ENCODE measurements around the gene HINT1. TPM values are rescaled to one million over a fixed set of nuclear protein-coding genes. Genes with fewer than 3 reads are reported as not detected.
"Not testable (repeated sequence)": the region's sequence is repeated elsewhere in the genome, so short reads cannot be mapped to it uniquely, and the experiment has no call there.

The HINT1 gene
- total and polyA plus RNA-seq, 9 donors: 245 to 411 (median 332) TPM

DNA sequence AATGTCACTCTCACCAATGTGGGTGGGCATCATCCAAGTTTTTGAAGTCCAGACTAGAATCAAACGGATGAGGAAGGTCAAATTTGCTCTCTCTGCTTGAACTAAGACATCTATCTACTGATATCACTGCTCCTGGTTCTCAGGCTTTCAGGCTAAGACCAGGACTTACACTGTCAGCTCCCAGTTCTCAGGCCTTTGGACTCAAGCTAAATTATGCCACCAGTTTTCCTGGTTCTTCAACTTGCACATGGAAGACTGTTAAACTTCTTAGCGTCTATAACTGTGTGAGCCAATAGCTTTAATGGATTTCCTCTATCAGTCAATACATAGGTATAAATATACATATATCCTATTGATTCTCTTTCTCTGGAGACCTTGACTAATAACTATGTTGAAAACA, 41.0 kb upstream of the HINT1 start:
- Histone ChIP-seq H3K36me3 (ENCODE audit: control insufficient read depth, insufficient read depth, low read length) (no peaks in the 10 kb centered on the region), H3K4me3 (ENCODE audit: low read length) (no peak overlapping the region), H3K9me3 (replicated peaks; ENCODE audit: control insufficient read depth, low read depth, low read length) (no peaks in the 10 kb centered on the region), H3K4me1 (ENCODE audit: control insufficient read depth, insufficient read depth, low read length) (no peaks in the 10 kb centered on the region), H3K27ac (ENCODE audit: low read length) (no peak overlapping the region), H3K27me3 (ENCODE audit: control insufficient read depth, insufficient read depth, low read length) (no peaks in the 10 kb centered on the region)
- no peak for DNase-seq
- WGBS (ENCODE audit: insufficient coverage): 100% methylated on average over 1 of the region's 2 CpGs

DNA sequence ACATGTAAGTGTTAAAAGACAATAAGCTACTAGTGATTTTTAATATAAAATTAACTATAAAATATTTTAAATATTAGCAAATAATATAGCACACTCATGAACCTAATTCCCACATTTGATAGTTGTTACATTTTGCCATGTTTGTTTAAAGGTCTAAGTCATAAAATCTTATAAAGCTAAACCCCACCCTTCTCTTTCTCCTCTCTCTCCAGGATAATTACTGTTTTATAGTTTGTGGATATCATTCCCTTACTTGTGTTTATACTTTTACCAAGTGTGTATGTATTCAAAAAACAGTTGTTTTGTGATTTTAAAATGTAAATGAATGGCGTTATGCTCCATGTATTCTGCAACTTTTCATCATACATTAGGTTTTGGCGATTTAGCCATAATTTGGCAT, 39.9 kb upstream of the HINT1 start:
- Histone ChIP-seq H3K4me3 (ENCODE audit: low read length) (no peak overlapping the region), H3K4me1 (ENCODE audit: control insufficient read depth, insufficient read depth, low read length) (no peaks in the 10 kb centered on the region), H3K9me3 (replicated peaks; ENCODE audit: control insufficient read depth, low read depth, low read length) (no peaks in the 10 kb centered on the region), H3K27ac (ENCODE audit: low read length) (no peak overlapping the region), H3K36me3 (ENCODE audit: control insufficient read depth, insufficient read depth, low read length) (no peaks in the 10 kb centered on the region), H3K27me3 (ENCODE audit: control insufficient read depth, insufficient read depth, low read length) (no peaks in the 10 kb centered on the region)
- WGBS (ENCODE audit: insufficient coverage): no CpG with 5 or more reads among the region's 2 CpGs
- DNase-seq: no peak

DNA sequence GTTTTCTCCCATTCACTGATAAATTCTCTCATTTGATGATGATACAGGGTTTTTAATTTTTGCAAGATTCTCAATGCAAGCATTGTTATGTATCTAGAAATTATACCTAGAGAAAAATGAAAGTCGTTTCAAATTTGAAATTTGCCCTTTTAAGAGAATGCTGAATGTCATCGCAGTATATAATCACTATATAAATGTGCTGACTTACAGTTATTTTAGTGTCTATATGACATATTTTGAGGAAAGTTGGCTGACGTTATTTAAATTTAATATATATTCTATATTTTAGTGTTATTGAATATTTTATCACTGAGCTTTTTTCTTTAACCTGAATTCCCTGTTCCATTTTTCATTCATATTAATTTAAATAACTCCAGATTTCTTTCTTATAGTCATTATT, 35.5 kb upstream of the HINT1 start:
- no peaks in the 10 kb centered on the region for H3K4me1 ChIP-seq (ENCODE audit: control insufficient read depth, insufficient read depth, low read length)
- no peaks in the 10 kb centered on the region for H3K9me3 ChIP-seq (replicated peaks; ENCODE audit: control insufficient read depth, low read depth, low read length)
- no peak overlapping the region for H3K27ac ChIP-seq (ENCODE audit: low read length)
- H3K4me3 ChIP-seq (ENCODE audit: low read length): no peak overlapping the region
- H3K36me3 ChIP-seq (ENCODE audit: control insufficient read depth, insufficient read depth, low read length): no peaks in the 10 kb centered on the region
- DNase-seq: no peak
- no CpG with 5 or more reads among the region's 3 CpGs for WGBS (ENCODE audit: insufficient coverage)
- no peaks in the 10 kb centered on the region for H3K27me3 ChIP-seq (ENCODE audit: control insufficient read depth, insufficient read depth, low read length)

DNA sequence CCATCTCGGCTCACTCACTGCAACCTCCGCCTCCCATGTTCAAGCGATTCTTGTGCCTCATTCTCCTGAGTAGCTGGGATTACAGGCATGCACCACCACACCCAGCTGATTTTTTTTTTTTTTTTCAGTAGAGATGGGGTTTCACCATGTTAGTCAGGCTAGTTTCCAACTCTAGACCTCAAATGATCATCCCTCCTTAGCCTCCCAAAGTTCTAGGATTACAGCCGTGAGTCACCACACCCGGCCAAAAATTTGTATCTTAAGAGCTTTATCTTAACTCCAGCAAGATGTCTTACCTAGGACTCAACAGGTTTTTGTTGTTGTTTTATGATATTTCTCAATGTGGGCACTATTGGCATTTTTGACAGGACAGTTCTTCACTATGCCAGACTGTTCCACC, 33.6 kb upstream of the HINT1 start:
- H3K27me3 ChIP-seq (ENCODE audit: control insufficient read depth, insufficient read depth, low read length): no peaks in the 10 kb centered on the region
- WGBS (ENCODE audit: insufficient coverage): no CpG with 5 or more reads among the region's 5 CpGs
- no peak overlapping the region for H3K27ac ChIP-seq (ENCODE audit: low read length)
- no peaks in the 10 kb centered on the region for H3K36me3 ChIP-seq (ENCODE audit: control insufficient read depth, insufficient read depth, low read length)
- no peaks in the 10 kb centered on the region for H3K9me3 ChIP-seq (replicated peaks; ENCODE audit: control insufficient read depth, low read depth, low read length)
- DNase-seq: no peak
- no peak overlapping the region for H3K4me3 ChIP-seq (ENCODE audit: low read length)
- H3K4me1 ChIP-seq (ENCODE audit: control insufficient read depth, insufficient read depth, low read length): no peaks in the 10 kb centered on the region

DNA sequence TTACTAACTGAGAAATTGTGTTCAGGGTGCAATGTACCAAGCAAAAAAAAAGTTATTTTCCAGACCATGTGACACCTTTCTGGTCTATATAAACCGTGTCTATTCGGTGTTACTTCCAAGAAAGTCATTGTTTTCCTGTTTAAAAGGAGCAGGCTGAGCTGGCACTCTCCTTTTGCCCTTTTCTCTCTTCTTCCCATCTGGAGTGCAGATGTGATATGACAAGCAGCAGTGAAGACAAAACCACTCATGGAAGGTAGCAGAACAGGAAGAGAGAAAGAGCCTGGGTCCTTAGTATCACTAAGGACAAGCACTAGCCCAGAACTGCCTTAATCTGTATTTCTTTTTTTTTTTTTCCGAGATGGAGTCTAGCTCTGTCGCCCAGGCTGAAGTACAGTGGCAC, 31.3 kb upstream of the HINT1 start:
- no peak for DNase-seq
- H3K4me1 ChIP-seq (ENCODE audit: control insufficient read depth, insufficient read depth, low read length): no peaks in the 10 kb centered on the region

DNA sequence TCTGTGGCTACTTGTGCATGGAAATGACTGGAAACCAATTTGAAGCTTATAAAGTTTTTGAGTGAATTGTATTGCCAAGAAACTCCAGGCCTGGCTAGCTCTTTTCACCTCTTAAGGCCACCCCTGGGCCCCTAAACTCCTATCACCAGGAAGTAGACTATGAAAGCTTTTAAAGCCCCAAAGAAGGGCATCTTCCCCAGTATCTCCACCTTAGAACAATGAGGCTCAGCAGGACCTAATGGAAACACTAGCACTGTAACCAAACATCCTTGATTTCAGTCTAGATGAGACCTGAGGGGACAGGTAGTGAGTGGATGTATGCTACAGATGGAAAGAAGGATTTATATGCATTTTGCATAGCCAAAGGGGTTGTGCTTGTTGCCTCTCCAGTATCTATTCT, 30.6 kb upstream of the HINT1 start:
- DNase-seq: no peak
- no peaks in the 10 kb centered on the region for H3K36me3 ChIP-seq (ENCODE audit: control insufficient read depth, insufficient read depth, low read length)
- H3K4me1 ChIP-seq (ENCODE audit: control insufficient read depth, insufficient read depth, low read length): no peaks in the 10 kb centered on the region
- H3K4me3 ChIP-seq (ENCODE audit: low read length): no peak overlapping the region
- H3K27ac ChIP-seq (ENCODE audit: low read length): no peak overlapping the region
- no peaks in the 10 kb centered on the region for H3K9me3 ChIP-seq (replicated peaks; ENCODE audit: control insufficient read depth, low read depth, low read length)
- H3K27me3 ChIP-seq (ENCODE audit: control insufficient read depth, insufficient read depth, low read length): no peaks in the 10 kb centered on the region

More for the DNA sequence above, 31.3 kb upstream of the HINT1 start:
- Histone ChIP-seq H3K9me3 (replicated peaks; ENCODE audit: control insufficient read depth, low read depth, low read length) (no peaks in the 10 kb centered on the region), H3K4me3 (ENCODE audit: low read length) (no peak overlapping the region), H3K27ac (ENCODE audit: low read length) (no peak overlapping the region), H3K36me3 (ENCODE audit: control insufficient read depth, insufficient read depth, low read length) (no peaks in the 10 kb centered on the region), H3K27me3 (ENCODE audit: control insufficient read depth, insufficient read depth, low read length) (no peaks in the 10 kb centered on the region)
- 80% methylated on average over 2 of the region's 4 CpGs for WGBS (ENCODE audit: insufficient coverage)

DNA sequence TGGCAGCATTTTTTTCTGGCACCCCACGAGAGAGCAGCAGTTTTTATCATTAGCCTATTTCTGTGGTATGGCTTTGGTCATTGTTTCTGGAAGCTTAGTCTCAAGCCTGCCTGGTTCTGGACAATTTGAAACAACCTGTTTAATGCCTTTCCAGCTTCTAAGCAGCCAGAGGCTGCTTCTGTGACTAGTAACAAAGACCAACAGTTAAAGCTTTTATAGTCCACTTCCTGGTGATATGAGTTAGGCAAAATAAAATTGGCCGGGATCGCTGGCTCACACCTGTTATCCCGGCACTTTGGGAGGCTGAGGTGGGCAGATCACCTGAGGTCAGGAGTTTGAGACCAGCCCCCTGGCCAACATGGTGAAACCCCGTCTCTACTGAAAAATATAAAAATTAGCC, 29.7 kb upstream of the HINT1 start:
- no peak for DNase-seq
- Histone ChIP-seq H3K4me3 (ENCODE audit: low read length) (no peak overlapping the region), H3K9me3 (replicated peaks; ENCODE audit: control insufficient read depth, low read depth, low read length) (no peaks in the 10 kb centered on the region), H3K4me1 (ENCODE audit: control insufficient read depth, insufficient read depth, low read length) (no peaks in the 10 kb centered on the region), H3K36me3 (ENCODE audit: control insufficient read depth, insufficient read depth, low read length) (no peaks in the 10 kb centered on the region), H3K27ac (ENCODE audit: low read length) (no peak overlapping the region), H3K27me3 (ENCODE audit: control insufficient read depth, insufficient read depth, low read length) (no peaks in the 10 kb centered on the region)
- WGBS (ENCODE audit: insufficient coverage): 48% methylated on average over 4 of the region's 5 CpGs

DNA sequence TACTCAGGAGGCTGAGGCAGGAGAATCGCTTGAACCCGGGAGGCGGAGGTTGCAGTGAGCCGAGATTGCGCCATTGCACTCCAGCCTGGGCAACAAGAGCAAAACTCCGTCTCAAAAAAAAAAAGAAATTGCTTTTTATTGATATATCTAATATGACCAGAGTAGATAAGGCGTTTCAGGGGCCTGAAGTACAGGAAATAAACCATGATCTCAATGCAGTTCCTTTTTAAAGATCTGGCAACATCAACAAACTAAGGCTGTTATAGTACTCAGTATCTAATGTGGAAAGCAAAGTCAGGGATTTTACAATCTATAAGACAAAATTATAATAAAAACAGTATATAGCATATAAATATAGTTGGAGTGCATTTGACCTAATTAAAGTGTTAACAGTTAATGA, 28.8 kb upstream of the HINT1 start:
- H3K9me3 ChIP-seq (replicated peaks; ENCODE audit: control insufficient read depth, low read depth, low read length); H3K27me3 ChIP-seq (ENCODE audit: control insufficient read depth, insufficient read depth, low read length); H3K4me3 ChIP-seq (ENCODE audit: low read length); DNase-seq; H3K4me1 ChIP-seq (ENCODE audit: control insufficient read depth, insufficient read depth, low read length); H3K36me3 ChIP-seq (ENCODE audit: control insufficient read depth, insufficient read depth, low read length); H3K27ac ChIP-seq (ENCODE audit: low read length): not testable (repeated sequence)
- no CpG with 5 or more reads among the region's 7 CpGs for WGBS (ENCODE audit: insufficient coverage)

DNA sequence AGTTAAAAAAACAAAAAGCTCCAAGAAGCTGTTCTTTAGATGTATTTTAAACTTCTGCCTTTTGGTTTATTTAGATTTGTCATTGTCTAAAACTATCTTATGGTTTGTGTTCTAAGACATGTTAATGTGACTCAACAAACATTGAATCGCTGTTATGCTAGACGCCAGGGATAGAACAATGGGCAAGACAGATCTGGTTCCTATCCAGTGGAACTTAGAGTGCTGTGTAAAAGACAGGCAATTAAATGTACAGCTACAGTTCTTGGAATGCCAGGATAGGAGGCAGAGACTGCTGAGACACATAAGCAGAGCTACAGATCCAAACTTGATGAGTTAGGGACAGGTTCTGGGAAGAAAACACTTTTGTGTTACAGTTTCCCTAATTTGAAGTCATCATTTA, 28.1 kb upstream of the HINT1 start:
- 47% methylated on average over 2 of the region's 2 CpGs for WGBS (ENCODE audit: insufficient coverage)
- H3K4me1 ChIP-seq (ENCODE audit: control insufficient read depth, insufficient read depth, low read length): no peaks in the 10 kb centered on the region
- no peaks in the 10 kb centered on the region for H3K27me3 ChIP-seq (ENCODE audit: control insufficient read depth, insufficient read depth, low read length)
- no peak overlapping the region for H3K4me3 ChIP-seq (ENCODE audit: low read length)
- DNase-seq: no peak
- no peaks in the 10 kb centered on the region for H3K9me3 ChIP-seq (replicated peaks; ENCODE audit: control insufficient read depth, low read depth, low read length)
- no peaks in the 10 kb centered on the region for H3K36me3 ChIP-seq (ENCODE audit: control insufficient read depth, insufficient read depth, low read length)
- H3K27ac ChIP-seq (ENCODE audit: low read length): no peak overlapping the region

DNA sequence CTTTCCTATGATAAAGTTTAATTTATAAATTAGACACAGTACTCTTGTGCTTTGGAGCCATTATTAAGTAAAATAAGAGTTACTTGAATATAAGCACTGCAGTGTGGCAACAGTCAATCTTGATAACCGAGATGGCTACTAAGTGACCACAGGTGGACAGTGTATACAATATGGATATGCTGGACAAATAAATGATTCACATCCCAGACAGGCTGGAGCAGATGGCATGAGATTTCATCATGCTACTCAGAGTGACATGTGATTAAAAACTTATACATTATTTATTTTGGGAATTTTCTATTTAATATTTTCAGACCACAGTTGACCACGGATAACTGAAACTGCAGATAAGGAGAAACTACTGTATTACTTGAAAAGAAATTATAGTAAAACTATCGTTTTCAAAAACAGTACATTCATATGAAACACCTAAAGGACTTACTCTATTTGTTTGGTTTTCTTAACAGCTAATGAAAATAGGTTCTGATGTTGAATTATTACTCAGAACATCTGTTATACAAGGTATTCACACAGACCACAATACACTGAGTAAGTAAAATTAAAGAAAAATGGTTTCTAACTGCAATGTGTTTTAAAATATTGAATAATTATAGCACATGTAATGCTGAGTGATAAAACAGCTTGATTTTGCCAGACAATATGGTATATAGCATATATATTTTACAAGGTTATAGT, 21.7 kb upstream of the HINT1 start:
- Histone ChIP-seq H3K4me1 (ENCODE audit: control insufficient read depth, insufficient read depth, low read length) (no peaks in the 10 kb centered on the region), H3K27me3 (ENCODE audit: control insufficient read depth, insufficient read depth, low read length) (no peaks in the 10 kb centered on the region), H3K27ac (ENCODE audit: low read length) (no peak overlapping the region), H3K4me3 (ENCODE audit: low read length) (no peak overlapping the region), H3K9me3 (replicated peaks; ENCODE audit: control insufficient read depth, low read depth, low read length) (no peaks in the 10 kb centered on the region), H3K36me3 (ENCODE audit: control insufficient read depth, insufficient read depth, low read length) (no peaks in the 10 kb centered on the region)
- DNase-seq: no peak
- no CpG with 5 or more reads among the region's 3 CpGs for WGBS (ENCODE audit: insufficient coverage)

DNA sequence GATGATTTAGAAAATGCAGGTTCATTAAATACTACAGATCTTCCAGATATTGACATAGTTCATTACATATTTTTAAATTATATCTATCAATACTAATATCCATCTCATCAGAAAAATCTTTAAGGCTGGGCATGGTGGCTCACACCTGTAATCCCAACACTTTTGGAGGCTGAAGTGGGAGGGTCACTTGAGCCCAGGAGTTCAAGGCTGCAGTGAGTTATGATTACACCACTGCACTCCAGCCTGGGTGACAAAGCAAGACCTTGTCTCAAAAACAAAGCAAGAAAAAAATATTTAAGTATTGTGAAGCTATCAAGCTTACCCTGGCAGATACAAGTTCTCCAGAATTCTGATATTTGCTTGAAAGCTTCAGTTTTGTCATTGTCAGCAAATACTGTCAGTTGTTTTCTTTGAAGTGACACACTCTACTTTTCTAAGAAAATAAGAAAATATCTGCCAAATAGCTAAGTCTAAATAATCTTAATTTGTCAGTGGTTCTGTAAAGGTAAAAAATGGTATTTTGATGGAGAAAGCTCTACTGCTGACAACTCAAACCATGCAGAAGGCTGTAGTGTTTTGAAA, 20.6 kb upstream of the HINT1 start:
- Histone ChIP-seq H3K27me3 (ENCODE audit: control insufficient read depth, insufficient read depth, low read length) (no peaks in the 10 kb centered on the region), H3K9me3 (replicated peaks; ENCODE audit: control insufficient read depth, low read depth, low read length) (no peaks in the 10 kb centered on the region), H3K36me3 (ENCODE audit: control insufficient read depth, insufficient read depth, low read length) (no peaks in the 10 kb centered on the region), H3K27ac (ENCODE audit: low read length) (no peak overlapping the region), H3K4me1 (ENCODE audit: control insufficient read depth, insufficient read depth, low read length) (no peaks in the 10 kb centered on the region), H3K4me3 (ENCODE audit: low read length) (no peak overlapping the region)
- no peak for DNase-seq
